Heart left ventricle (tissue), 16 donors: ENCODE measurements around the gene LRMDA. TPM values are rescaled to one million over a fixed set of nuclear protein-coding genes. Genes with fewer than 3 reads are reported as not detected.

Experiments used
- ATAC-seq, 4 donors: fragments of 200-7000 bp; cut with Tn5 transposase; one replicate each; pipeline ENCODE4 v1.9.1; 2020 to 2022; ENCODE audit warnings: moderate library complexity in 4 of 4, mild to moderate bottlenecking in 3 of 4, moderate number of reproducible peaks in 1 of 4
- DNase-seq, 5 donors: peaks; one replicate each; pipeline ENCODE4 v3.0.0-alpha.2; 2020
- H3K27ac ChIP-seq, 12 donors: fragments of 200-600 bp; sonication (generic) in 4 of 12; one replicate each; pipeline versions ENCODE4 v1.5.0 to v1.8.0; 2016 to 2022; ENCODE audit warnings: mild to moderate bottlenecking in 2 of 12
- H3K27me3 ChIP-seq, 9 donors: fragments of 200-600 bp; sonication (generic) in 2 of 9; one replicate each; pipeline versions ENCODE4 v1.5.1 to v1.8.0; 2016 to 2022; ENCODE audit warnings: mild to moderate bottlenecking in 3 of 9
- H3K36me3 ChIP-seq, 9 donors: fragments of 200-600 bp; sonication (generic) in 2 of 9; one replicate each; pipeline versions ENCODE4 v1.5.0 to v1.8.0; 2018 to 2022; ENCODE audit warnings: mild to moderate bottlenecking in 2 of 9
- H3K4me1 ChIP-seq, 12 donors: fragments of 200-600 bp; sonication (generic) in 4 of 12; one replicate each; pipeline versions ENCODE4 v1.5.0 to v1.8.0; 2016 to 2022; ENCODE audit warnings: mild to moderate bottlenecking in 3 of 12
- H3K4me3 ChIP-seq, 12 donors: fragments of 200-600 bp; sonication (generic) in 4 of 12; one replicate each; pipeline versions ENCODE4 v1.5.0 to v1.8.0; 2017 to 2022; ENCODE audit warnings: mild to moderate bottlenecking in 9 of 12, moderate library complexity in 4 of 12
- H3K9me3 ChIP-seq, 12 donors: fragments of 200-600 bp; sonication (generic) in 4 of 12; one replicate each; pipeline versions ENCODE4 v1.5.0 to v1.8.0; 2016 to 2022; ENCODE audit warnings: mild to moderate bottlenecking in 1 of 12
- POLR2A ChIP-seq, 2 donors: fragments of 450-650 bp; IDR thresholded peaks; one replicate each; pipeline ENCODE4 v1.6.1; 2017; ENCODE audit warnings: antibody characterized with exemption in 2 of 2, mild to moderate bottlenecking in 2 of 2, moderate library complexity in 2 of 2
- WGBS, 4 donors: extraction: QIAGEN DNeasy Blood & Tissue Kit in 2 of 4; methylation state at CpG; one replicate each; pipeline versions ENCODE4 v1.1.5 to v1.1.7; 2013 to 2018; 5-methylcytosine and 5-hydroxymethylcytosine counted together
- intact Hi-C, 10 donors: fragments of 100-400 bp; cut with DNase I; formaldehyde crosslinking; loops; one replicate each; pipeline versions ENCODE4 v1.11.1 to v1.14.2; 2022
- polyA plus RNA-seq, 2 donors: library from polyadenylated mRNA; stranded (reverse); fragments of 200-250 nt; gene quantifications; one replicate each; pipeline ENCODE4 v1.2.3, GENCODE V29; 2013
- total RNA-seq, 9 donors: library from RNA; depleted of rRNA in 2 of 9; stranded (reverse); fragments of >200 nt in 2 of 9; fragmentation: NEBNext Ultra II Directional in 3 of 9; extraction: Animal tissue kit (Norgen Biotek cat#: 25700) in 3 of 9; gene quantifications; one replicate each; pipeline versions ENCODE4 v1.1.0 to v1.2.4, GENCODE V29; 2016 to 2023
- TF ChIP-seq, protein P1 (sequence below), 12 donors: fragments of 200-600 bp; sonication (generic) in 4 of 12; IDR thresholded peaks; one replicate each; pipeline versions ENCODE4 v1.5.0 to v1.8.0; 2018 to 2022; ENCODE audit warnings: antibody characterized with exemption in 12 of 12, mild to moderate bottlenecking in 5 of 12
- donor health status: ischemic (EF 13 %, LVEDD 7.1; RV severe dilation, severe dysfunction).
- donor health status: healthy with polysubstance abuse.
- donor health status: DM: no; HTN: yes; CAD: no.
- donor health status: DM: no; HTN: no; CAD: no.
- donor health status: ischemic (EF 25% LVEDD 6.9; RV normal size, moderate dysfunction).
- donor health status: ischemic (EF 25% LVEDD 5.7; RV mildly dilated, moderate dysfunction).
- donor health status: healthy.
- donor health status: DM: yes; HTN: yes; CAD: no.
- donor health status: ischemic (EF 35%, LVEDD 5.7; RV mildly dilated, moderate dysfunction).
- donor health status: nonischemic (EF 11% LVEDD 7.7; RV severe dilation, severe dysfunction).
- donor health status: DM: yes; HTN: yes; CAD: no.
- donor health status: PGD.
- donor health status: ischemic (EF 29% LVEDD 5.4; RV normal size, mild dysfunction).
- donor health status: nonischemic (EF 23%, LVEDD 6.1; RV moderate dilation, normal function).

Gene LRMDA
- total and polyA plus RNA-seq, 11 donors = 2.4 to 34.4 (median 14.9) TPM

DNA sequence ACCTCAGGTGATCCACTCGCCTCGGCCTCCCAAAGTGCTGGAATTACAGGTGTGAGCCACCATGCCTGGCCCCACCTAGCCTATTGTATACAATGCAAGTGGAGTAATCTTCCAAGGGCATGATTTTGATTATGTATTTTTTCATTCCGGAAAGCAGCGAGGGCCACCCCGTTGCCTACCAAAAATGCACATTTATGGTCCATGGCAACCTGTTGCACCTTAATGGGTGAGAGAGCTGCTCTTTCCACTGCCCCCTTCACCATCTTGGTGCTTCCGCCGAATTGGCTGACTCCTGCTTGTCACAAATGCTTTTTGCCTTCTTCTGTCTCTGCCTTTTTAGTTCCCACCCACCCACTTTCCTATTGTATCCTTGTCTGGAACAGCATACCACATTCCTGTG, 699.5 kb downstream of the LRMDA start:
- Histone ChIP-seq H3K9me3 (no peaks in the 10 kb centered on the region), H3K4me1 (peaks cover 0 to 8% (median 0%) of the 10 kb centered on the region in 12 donors), H3K36me3 (no peaks in the 10 kb centered on the region), H3K27ac (no peak overlapping the region), H3K4me3 (no peak overlapping the region), H3K27me3 (no peaks in the 10 kb centered on the region)
- TF ChIP-seq, protein P1, sequence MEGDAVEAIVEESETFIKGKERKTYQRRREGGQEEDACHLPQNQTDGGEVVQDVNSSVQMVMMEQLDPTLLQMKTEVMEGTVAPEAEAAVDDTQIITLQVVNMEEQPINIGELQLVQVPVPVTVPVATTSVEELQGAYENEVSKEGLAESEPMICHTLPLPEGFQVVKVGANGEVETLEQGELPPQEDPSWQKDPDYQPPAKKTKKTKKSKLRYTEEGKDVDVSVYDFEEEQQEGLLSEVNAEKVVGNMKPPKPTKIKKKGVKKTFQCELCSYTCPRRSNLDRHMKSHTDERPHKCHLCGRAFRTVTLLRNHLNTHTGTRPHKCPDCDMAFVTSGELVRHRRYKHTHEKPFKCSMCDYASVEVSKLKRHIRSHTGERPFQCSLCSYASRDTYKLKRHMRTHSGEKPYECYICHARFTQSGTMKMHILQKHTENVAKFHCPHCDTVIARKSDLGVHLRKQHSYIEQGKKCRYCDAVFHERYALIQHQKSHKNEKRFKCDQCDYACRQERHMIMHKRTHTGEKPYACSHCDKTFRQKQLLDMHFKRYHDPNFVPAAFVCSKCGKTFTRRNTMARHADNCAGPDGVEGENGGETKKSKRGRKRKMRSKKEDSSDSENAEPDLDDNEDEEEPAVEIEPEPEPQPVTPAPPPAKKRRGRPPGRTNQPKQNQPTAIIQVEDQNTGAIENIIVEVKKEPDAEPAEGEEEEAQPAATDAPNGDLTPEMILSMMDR (IDR thresholded peaks at IDR 0.05) = no peak
- no peak for TF ChIP-seq POLR2A (IDR thresholded peaks at IDR 0.05)
- no peak for DNase-seq
- ATAC-seq = no peak
- WGBS, 4 donors = 83 to 91% (median 86%) methylated on average over 7 of the region's 7 CpGs
- intact Hi-C loops = no loop called here

- Histone ChIP-seq H3K27ac (no peak overlapping the region), H3K27me3 (no peaks in the 10 kb centered on the region), H3K4me3 (no peak overlapping the region), H3K9me3 (no peaks in the 10 kb centered on the region), H3K36me3 (no peaks in the 10 kb centered on the region), H3K4me1 (peaks cover 0 to 17% (median 0%) of the 10 kb centered on the region in 12 donors)
- ATAC-seq = no peak
- TF ChIP-seq POLR2A (IDR thresholded peaks at IDR 0.05) = no peak
- TF ChIP-seq, protein P1 (IDR thresholded peaks at IDR 0.05) = no peak
- 85 to 90% (median 87%) methylated on average over 11 of the region's 11 CpGs for WGBS, 4 donors
- DNase-seq = no peak
- intact Hi-C loops = no loop called here
Measured at GRCh38 chr10:76133597-76134255, 702.3 kb downstream of the LRMDA start.

- Histone ChIP-seq H3K4me3 (no peak overlapping the region), H3K9me3 (no peaks in the 10 kb centered on the region), H3K4me1 (peaks cover 0 to 18% (median 0%) of the 10 kb centered on the region in 12 donors), H3K27me3 (no peaks in the 10 kb centered on the region), H3K27ac (no peak overlapping the region), H3K36me3 (no peaks in the 10 kb centered on the region)
- DNase-seq (no peak), ATAC-seq (no peak)
- 82 to 90% (median 87%) methylated on average over 4 of the region's 4 CpGs for WGBS, 4 donors
- intact Hi-C loops = no loop called here
- TF ChIP-seq POLR2A (IDR thresholded peaks at IDR 0.05) = no peak
- TF ChIP-seq, protein P1 (IDR thresholded peaks at IDR 0.05) = no peak
Measured at GRCh38 chr10:76136961-76137360, 705.5 kb downstream of the LRMDA start.

GRCh38 chr10:76138286-76138685, 706.9 kb downstream of the LRMDA start:
- H3K9me3 ChIP-seq = no peaks in the 10 kb centered on the region
- DNase-seq = no peak
- H3K4me3 ChIP-seq = no peak overlapping the region
- TF ChIP-seq POLR2A (IDR thresholded peaks at IDR 0.05) = no peak
- TF ChIP-seq, protein P1 (IDR thresholded peaks at IDR 0.05) = no peak
- intact Hi-C loops = no loop called here
- peaks cover 0 to 18% (median 0%) of the 10 kb centered on the region in 12 donors for H3K4me1 ChIP-seq
- no peak for ATAC-seq
- H3K36me3 ChIP-seq = no peaks in the 10 kb centered on the region
- no peaks in the 10 kb centered on the region for H3K27me3 ChIP-seq
- 77 to 87% (median 82%) methylated on average over 2 of the region's 2 CpGs for WGBS, 4 donors
- no peak overlapping the region for H3K27ac ChIP-seq
